GM21786 (cell line): Measurements from ENCODE around the gene JPH2.
"Not testable (repeated sequence)": the region's sequence is repeated elsewhere in the genome, so short reads cannot be mapped to it uniquely, and the experiment has no call there.

ENCODE experiments used
- ATAC-seq: cut with Tn5 transposase; IDR thresholded peaks from one replicate; pipeline ENCODE4 v1.9.1; 2021; ENCODE audit not compliant: unreplicated experiment

JPH2 gene

DNA sequence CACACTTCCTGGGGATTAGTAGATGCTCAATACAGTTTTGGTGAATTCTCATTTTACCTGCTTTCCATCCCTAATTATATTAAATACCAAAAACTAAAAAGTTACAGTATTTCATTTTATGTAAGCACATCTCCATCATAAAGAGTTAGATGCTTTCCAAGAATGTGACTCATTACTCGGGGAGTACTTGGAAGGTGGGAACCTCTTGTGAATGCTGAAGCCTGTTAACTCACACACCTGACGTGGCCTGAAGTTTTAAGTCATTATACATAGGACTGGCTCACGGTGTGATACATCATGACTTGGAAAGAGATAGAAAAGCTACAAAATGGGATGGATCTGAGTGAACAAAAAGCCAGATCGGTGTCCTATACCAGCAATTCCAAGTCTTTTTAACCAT is 25.8 kb upstream of the JPH2 start:
- no peak for ATAC-seq

GRCh38 chr20:44211177-44212039 is 24.4 kb upstream of the JPH2 start:
- ATAC-seq: no peak

DNA sequence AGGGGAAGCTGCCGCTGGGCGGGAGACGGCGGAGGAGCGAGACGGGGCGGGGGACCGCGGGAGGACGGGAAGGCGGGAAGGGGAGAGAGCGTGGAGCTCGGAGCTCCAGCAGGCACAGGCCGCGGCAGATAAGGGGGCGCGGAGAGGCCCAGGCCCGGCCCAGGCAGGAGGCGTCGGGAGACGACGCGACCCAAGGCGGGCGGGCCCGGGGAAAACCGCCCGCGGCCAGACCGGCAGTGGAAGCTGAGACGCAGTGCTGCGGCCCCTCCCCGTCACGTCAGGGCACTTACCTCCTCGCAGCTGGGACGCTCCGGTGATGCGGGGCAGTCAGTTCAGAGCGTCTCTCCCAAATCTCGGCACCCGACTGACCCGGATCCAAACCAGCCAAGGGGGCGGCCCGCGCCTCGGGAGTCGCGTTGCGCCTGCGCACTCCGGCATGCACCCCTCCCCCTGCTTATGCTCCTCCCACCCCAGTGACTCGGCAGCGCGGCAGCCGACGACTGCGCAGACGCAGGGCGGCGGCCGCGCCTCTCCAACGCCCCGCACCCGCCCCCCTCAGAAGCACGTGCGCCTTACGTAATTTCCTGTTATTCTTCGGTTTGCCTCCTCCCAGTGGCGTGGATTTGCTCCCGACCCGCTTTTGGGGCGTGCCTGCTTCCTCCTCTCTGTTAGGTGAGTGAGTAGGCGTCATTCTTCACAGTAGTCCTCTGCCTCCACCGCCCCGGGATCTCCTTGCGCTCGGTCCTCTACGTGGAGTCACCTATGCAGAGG is 23.6 kb upstream of the JPH2 start, which contains the start of gene OSER1:
OSER1 (minus strand) TSS at position 366 of the 771 bp plus-strand sequence. CDS start 3,814 bp downstream, outside the sequence.
- ATAC-seq: peak; percentile 83

- ATAC-seq: no peak
Observed at GRCh38 chr20:44209686-44210405, 22.9 kb upstream of the JPH2 start.

- ATAC-seq: no peak
Observed at GRCh38 chr20:44208770-44209169, 21.8 kb upstream of the JPH2 start.

GRCh38 chr20:44208165-44208564 is 21.2 kb upstream of the JPH2 start:
- no peak for ATAC-seq

DNA sequence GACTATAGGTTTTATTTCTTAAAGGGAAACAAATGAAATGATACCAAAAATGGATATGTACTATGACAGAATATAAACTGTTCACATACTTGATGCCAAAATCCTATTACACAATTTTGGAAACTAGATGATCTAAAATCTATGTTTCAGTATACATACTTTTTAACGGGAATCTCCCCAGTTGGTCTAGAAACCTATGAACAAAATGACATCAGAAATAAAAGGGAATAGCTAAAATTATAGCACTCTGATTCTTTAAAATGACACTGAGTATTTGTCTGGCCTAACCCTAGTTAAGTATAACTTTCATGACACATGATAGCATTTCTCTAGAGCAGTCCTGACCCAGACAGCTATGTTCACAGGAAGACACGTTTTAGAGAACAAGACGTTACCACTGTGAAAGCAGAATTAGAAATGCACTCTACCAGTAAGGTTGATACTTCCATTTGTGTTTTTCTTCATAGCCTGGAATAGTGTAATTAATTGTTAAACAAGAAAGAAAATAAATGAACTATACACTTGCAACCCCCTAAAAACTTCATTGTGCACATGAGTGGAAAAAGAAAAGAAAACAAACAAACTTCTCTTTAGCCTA is 20.2 kb upstream of the JPH2 start:
- no peak for ATAC-seq

DNA sequence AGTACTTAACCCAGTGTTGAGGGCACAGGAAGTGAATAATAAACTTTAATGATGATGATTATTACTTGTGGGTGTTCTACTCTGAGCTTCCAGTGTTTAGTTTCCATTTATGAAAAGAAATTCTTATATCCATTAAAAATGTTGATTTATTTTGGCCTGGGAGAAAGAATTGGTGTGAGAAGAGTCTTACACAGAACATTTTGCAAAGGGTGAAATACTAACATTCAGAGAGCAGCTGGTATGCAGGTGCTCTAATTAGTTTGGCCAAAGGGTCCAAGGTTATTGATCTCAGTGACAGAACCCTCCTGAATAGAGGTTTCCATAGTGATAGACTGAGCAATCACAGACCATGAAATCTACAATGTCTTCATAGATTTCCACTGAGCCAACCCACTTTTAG is 19.1 kb upstream of the JPH2 start:
- no peak for ATAC-seq

- no peak for ATAC-seq
Observed at GRCh38 chr20:44204832-44205215, 17.8 kb upstream of the JPH2 start.

- no peak for ATAC-seq
Observed at GRCh38 chr20:44204156-44204831, 17.3 kb upstream of the JPH2 start.

- ATAC-seq: no peak
Observed at GRCh38 chr20:44203161-44203560, 16.2 kb upstream of the JPH2 start.

GRCh38 chr20:44200983-44201382 is 14.0 kb upstream of the JPH2 start:
- no peak for ATAC-seq

DNA sequence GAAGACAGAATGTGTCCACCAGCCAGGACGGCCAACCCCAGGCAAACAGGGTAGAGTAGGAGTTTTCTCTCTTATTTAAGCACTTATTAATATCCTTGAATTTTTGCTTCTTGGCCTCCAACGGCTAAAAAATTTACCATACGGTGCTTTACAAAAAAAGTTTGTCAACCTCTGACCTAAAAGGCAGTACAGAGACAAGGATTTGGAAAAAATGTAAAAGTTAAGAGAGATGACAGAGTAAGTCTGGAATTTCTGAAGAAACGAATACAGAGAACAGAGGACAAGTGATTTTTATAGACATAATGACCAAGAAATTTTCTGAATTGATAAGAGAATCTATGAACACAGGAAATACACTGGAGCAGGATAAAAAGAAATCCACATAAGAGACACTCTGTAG is 13.4 kb upstream of the JPH2 start:
- ATAC-seq: no peak

- no peak for ATAC-seq
Observed at GRCh38 chr20:44199877-44200276, 12.9 kb upstream of the JPH2 start.

GRCh38 chr20:44198872-44199271 is 11.9 kb upstream of the JPH2 start:
- ATAC-seq: no peak

DNA sequence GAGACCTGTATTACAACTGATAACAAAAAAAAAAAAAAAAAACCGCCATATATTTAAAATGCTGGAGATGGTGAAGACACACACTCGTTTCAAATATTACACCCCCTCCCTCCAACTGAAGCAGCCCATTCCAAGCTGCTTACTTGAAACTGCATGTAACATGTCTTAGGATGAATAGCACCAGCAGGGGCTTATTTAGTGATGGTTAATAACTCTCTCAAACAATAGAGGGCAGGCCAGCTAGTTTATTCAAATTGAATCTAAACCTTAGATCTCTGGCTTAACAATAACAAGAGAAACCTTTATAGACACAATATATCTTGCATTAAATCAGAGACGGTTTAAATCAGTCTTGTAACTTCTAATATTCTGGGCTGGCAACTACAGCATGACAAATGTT is 9.3 kb upstream of the JPH2 start:
- no peak for ATAC-seq

- ATAC-seq: no peak
Observed at GRCh38 chr20:44195605-44196004, 8.6 kb upstream of the JPH2 start.

- no peak for ATAC-seq
Observed at GRCh38 chr20:44193801-44194200, 6.8 kb upstream of the JPH2 start.

GRCh38 chr20:44191640-44192039 is 4.7 kb upstream of the JPH2 start:
- not testable (repeated sequence) for ATAC-seq

- not testable (repeated sequence) for ATAC-seq
Observed at GRCh38 chr20:44190197-44190852, 3.3 kb upstream of the JPH2 start.
